MM.1S (cell line): Measurements from ENCODE around the gene WIZ.

Experiments
- EZH2 ChIP-seq: fragments of 300-600 bp; sonication (generic); optimal IDR thresholded peaks from 2 replicates; pipeline ENCODE3; 2017; ENCODE audit warnings: low read depth, mild to moderate bottlenecking, antibody characterized with exemption, low read length, mixed read lengths
- EZH2phosphoT487 ChIP-seq: fragments of 300-600 bp; sonication (generic); IDR thresholded peaks from 2 replicates; pipeline ENCODE4 v1.6.1; 2018; ENCODE audit warnings: antibody characterized with exemption, low read length
- TF ChIP-seq, protein P1 (sequence below): fragments of 300-600 bp; sonication (generic); IDR thresholded peaks from 2 replicates; pipeline ENCODE4 v1.5.1; 2016; ENCODE audit warnings: antibody characterized with exemption, low read length, mixed read lengths

DNA sequence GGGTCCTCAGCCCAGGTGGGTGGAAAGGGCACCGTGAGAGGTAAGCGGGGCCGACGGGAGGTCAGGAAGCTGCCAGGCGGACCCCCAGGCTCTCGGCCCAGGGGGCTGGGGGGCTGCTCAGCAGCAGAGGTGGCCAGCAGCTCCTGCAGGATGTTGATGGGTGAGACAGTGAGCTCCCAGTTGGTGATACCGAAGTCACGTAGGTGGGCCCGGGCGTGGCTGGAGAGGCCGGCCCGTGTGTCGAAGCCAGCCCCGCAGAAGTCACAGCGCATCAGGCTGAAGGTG lies 13.0 kb downstream of the WIZ start:
- TF ChIP-seq EZH2phosphoT487 (no peak), EZH2 (no peak)
- TF ChIP-seq, protein P1, sequence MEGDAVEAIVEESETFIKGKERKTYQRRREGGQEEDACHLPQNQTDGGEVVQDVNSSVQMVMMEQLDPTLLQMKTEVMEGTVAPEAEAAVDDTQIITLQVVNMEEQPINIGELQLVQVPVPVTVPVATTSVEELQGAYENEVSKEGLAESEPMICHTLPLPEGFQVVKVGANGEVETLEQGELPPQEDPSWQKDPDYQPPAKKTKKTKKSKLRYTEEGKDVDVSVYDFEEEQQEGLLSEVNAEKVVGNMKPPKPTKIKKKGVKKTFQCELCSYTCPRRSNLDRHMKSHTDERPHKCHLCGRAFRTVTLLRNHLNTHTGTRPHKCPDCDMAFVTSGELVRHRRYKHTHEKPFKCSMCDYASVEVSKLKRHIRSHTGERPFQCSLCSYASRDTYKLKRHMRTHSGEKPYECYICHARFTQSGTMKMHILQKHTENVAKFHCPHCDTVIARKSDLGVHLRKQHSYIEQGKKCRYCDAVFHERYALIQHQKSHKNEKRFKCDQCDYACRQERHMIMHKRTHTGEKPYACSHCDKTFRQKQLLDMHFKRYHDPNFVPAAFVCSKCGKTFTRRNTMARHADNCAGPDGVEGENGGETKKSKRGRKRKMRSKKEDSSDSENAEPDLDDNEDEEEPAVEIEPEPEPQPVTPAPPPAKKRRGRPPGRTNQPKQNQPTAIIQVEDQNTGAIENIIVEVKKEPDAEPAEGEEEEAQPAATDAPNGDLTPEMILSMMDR, result no peak
